Tibial nerve (tissue), 4 donors: ENCODE results near the gene ANKRD44.

Experiments used
- EP300 ChIP-seq, 2 donors: sonication (generic); formaldehyde crosslinking; IDR thresholded peaks; one replicate each; pipeline ENCODE4 v1.6.1; 2017; ENCODE audit warnings: antibody characterized with exemption in 2 of 2, mild to moderate bottlenecking in 1 of 2
- POLR2A ChIP-seq, 2 donors: fragments of 450-650 bp; IDR thresholded peaks; one replicate each; pipeline ENCODE4 v1.6.1; 2017; ENCODE audit warnings: antibody characterized with exemption in 2 of 2, mild to moderate bottlenecking in 2 of 2, moderate library complexity in 2 of 2
- TF ChIP-seq, protein P1 (sequence below), 5 experiments: fragments of 200-600 bp in 3 of 5; fragments of 450-650 bp in 2 of 5; sonication (generic) in 3 of 5; IDR thresholded peaks; one replicate each; pipeline ENCODE4 v1.5.1; 2016 to 2019; ENCODE audit warnings: antibody characterized with exemption in 5 of 5, mild to moderate bottlenecking in 3 of 5, moderate library complexity in 2 of 5

DNA sequence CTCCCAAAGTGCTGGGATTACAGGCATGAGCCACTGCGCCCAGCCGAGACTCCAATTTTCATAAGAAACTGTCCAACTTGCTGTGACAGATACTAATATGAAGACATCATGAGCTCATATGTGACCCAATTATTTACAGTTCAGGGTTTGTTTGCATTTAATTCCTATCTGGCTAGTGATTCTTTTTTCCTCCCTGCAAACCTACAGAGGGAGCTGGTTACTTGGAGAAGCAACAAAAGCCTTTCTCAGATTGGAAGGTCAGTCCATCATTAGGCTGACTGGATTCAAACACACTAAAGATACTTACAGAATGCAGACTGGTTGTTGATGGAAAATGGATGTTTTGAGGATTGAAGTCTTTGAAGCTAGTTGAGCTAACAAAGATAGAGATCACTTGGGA lies 176.4 kb downstream of the ANKRD44 start:
- TF ChIP-seq, protein P1, sequence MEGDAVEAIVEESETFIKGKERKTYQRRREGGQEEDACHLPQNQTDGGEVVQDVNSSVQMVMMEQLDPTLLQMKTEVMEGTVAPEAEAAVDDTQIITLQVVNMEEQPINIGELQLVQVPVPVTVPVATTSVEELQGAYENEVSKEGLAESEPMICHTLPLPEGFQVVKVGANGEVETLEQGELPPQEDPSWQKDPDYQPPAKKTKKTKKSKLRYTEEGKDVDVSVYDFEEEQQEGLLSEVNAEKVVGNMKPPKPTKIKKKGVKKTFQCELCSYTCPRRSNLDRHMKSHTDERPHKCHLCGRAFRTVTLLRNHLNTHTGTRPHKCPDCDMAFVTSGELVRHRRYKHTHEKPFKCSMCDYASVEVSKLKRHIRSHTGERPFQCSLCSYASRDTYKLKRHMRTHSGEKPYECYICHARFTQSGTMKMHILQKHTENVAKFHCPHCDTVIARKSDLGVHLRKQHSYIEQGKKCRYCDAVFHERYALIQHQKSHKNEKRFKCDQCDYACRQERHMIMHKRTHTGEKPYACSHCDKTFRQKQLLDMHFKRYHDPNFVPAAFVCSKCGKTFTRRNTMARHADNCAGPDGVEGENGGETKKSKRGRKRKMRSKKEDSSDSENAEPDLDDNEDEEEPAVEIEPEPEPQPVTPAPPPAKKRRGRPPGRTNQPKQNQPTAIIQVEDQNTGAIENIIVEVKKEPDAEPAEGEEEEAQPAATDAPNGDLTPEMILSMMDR (IDR thresholded peaks at IDR 0.05): no peak
- TF ChIP-seq POLR2A (IDR thresholded peaks at IDR 0.05) (no peak), EP300 (IDR thresholded peaks at IDR 0.05) (no peak)
